ENCODE measurements around the gene LAMTOR3. TPM values are rescaled to one million over a fixed set of nuclear protein-coding genes. Genes with fewer than 3 reads are reported as not detected.

Gene LAMTOR3
- total and polyA plus RNA-seq, 2 donors (not counting 3 experiments of a cell fraction or from before 2014, with no cell fraction given) = 25.3 to 31.0 TPM

DNA sequence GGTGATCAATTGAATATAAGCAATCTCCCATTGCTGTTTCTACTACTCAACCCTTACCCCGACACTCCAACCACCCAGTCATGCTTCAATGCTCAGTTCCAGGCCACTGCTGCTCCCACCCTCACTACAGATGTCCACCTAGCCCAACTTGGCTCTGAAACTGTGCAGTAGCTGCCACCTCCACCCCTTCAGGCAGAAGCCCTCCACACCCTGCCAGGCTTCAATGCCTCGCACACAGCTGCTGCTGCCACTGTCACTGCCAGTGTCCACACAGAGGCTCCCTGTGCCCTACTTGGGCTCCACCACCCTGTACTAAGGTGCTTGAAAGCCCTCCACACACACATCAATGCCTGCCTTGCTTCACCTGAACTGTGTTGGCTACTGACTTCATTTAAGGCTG lies 34.6 kb downstream of the LAMTOR3 start:
- Histone ChIP-seq H3K79me2 (ENCODE audit: control insufficient read depth, insufficient read depth, low read length) (no peaks in the 10 kb centered on the region), H3K4me2 (ENCODE audit: insufficient read depth, low read length) (no peak overlapping the region), H2AFZ (ENCODE audit: low read depth, low read length) (no peak overlapping the region), H4K20me1 (replicated peaks; ENCODE audit: control insufficient read depth, extremely low read depth, insufficient read depth, low read length) (no peaks in the 10 kb centered on the region), H3K4me1 (ENCODE audit: control insufficient read depth, extremely low read depth, insufficient read depth, low read length) (no peaks in the 10 kb centered on the region), H3K9me1 (replicated peaks; ENCODE audit: control insufficient read depth, extremely low read depth, insufficient read depth, low read length) (no peaks in the 10 kb centered on the region), H3K9ac (replicated peaks; ENCODE audit: extremely low read depth, insufficient read depth, low read length) (no peak overlapping the region), H3K36me3 (ENCODE audit: control insufficient read depth in 2 of 2, extremely low read depth in 1 of 2, insufficient read depth in 2 of 2, low read length in 2 of 2) (no peaks in the 10 kb centered on the region), H3K9me3 (replicated peaks; ENCODE audit: control insufficient read depth, insufficient read depth, low read length) (no peaks in the 10 kb centered on the region), H3K27ac (ENCODE audit: insufficient read depth, low read depth, low read length) (no peak overlapping the region), H3K27me3 (ENCODE audit: control insufficient read depth in 2 of 2, insufficient read depth in 2 of 2, low read length in 2 of 2) (peaks cover 1 to 2% of the 10 kb centered on the region in 2 experiments), H3K4me3 (replicated peaks in 1 of 3; ENCODE audit: insufficient read depth in 1 of 3, low read depth in 1 of 3, low read length in 3 of 3) (no peak overlapping the region)
- dilution Hi-C loops (cut with MboI; ENCODE audit: extremely low pct_ligation_motif_present, low sequenced_read_pairs) (no loop called here), intact Hi-C loops (cut with micrococcal nuclease) (no loop called here)
- ChIA-PET POLR2A (no interaction called here), CTCF (no interaction called here)
- no peak for DNase-seq (ENCODE audit: low read depth, low spot score)
- no peak for TF ChIP-seq FOS (IDR thresholded peaks at IDR 0.05; ENCODE audit: borderline replicate concordance, insufficient read depth, low read length)
- TF ChIP-seq POLR2A (IDR thresholded peaks at IDR 0.05; ENCODE audit: low read depth, low read length) = no peak
- TF ChIP-seq, protein P1, sequence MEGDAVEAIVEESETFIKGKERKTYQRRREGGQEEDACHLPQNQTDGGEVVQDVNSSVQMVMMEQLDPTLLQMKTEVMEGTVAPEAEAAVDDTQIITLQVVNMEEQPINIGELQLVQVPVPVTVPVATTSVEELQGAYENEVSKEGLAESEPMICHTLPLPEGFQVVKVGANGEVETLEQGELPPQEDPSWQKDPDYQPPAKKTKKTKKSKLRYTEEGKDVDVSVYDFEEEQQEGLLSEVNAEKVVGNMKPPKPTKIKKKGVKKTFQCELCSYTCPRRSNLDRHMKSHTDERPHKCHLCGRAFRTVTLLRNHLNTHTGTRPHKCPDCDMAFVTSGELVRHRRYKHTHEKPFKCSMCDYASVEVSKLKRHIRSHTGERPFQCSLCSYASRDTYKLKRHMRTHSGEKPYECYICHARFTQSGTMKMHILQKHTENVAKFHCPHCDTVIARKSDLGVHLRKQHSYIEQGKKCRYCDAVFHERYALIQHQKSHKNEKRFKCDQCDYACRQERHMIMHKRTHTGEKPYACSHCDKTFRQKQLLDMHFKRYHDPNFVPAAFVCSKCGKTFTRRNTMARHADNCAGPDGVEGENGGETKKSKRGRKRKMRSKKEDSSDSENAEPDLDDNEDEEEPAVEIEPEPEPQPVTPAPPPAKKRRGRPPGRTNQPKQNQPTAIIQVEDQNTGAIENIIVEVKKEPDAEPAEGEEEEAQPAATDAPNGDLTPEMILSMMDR (IDR thresholded peaks at IDR 0.05; ENCODE audit: extremely low read depth in 1 of 2, insufficient read depth in 1 of 2, low read depth in 1 of 2, low read length in 2 of 2) = no peak
- no peak for TF ChIP-seq MYC (IDR thresholded peaks at IDR 0.05; ENCODE audit: low read depth, low read length)
- no peak for TF ChIP-seq EZH2 (IDR thresholded peaks at IDR 0.05; ENCODE audit: borderline replicate concordance, low read depth, low read length, severe bottlenecking)
- no TSS peak for BruUV-seq (replicated peaks)
- no peak for FAIRE-seq

DNA sequence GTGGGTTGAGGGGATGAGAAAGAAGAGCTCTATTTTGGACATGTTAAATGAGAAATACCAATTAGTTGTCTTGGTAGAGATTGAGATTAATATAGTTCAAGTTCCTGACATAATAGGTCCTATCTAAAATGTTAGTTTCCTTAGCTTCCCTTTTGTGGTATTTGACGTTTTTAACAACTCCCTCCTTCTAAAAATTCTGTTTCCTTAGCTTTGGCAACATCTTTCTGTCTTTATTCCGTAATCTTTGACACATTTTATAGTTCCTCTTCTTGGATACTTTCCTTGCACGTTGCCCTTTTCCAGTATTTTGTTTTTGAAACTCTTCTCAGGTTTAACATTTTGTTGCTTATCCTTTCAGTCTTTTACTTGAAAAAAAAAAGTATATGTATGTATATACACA lies 36.9 kb downstream of the LAMTOR3 start:
- no peak for TF ChIP-seq FOS (IDR thresholded peaks at IDR 0.05; ENCODE audit: borderline replicate concordance, insufficient read depth, low read length)
- no peak for TF ChIP-seq POLR2AphosphoS5 (IDR thresholded peaks at IDR 0.05; ENCODE audit: insufficient read depth, low read depth, low read length)
- TF ChIP-seq MYC (IDR thresholded peaks at IDR 0.05; ENCODE audit: low read depth, low read length) = no peak
- TF ChIP-seq GATA2 (IDR thresholded peaks at IDR 0.05; ENCODE audit: insufficient read depth, insufficient read length, low read depth, low read length) = no peak
- TF ChIP-seq EZH2 (IDR thresholded peaks at IDR 0.05; ENCODE audit: borderline replicate concordance, low read depth, low read length, severe bottlenecking) = no peak
- Histone ChIP-seq H3K4me1 (ENCODE audit: control insufficient read depth, extremely low read depth, insufficient read depth, low read length) (no peaks in the 10 kb centered on the region), H3K9me1 (replicated peaks; ENCODE audit: control insufficient read depth, extremely low read depth, insufficient read depth, low read length) (no peaks in the 10 kb centered on the region), H3K9me3 (replicated peaks; ENCODE audit: control insufficient read depth, insufficient read depth, low read length) (no peaks in the 10 kb centered on the region), H3K27me3 (ENCODE audit: control insufficient read depth in 2 of 2, insufficient read depth in 2 of 2, low read length in 2 of 2) (peaks cover 1 to 4% of the 10 kb centered on the region in 2 experiments), H3K36me3 (ENCODE audit: control insufficient read depth in 2 of 2, extremely low read depth in 1 of 2, insufficient read depth in 2 of 2, low read length in 2 of 2) (no peaks in the 10 kb centered on the region), H3K9ac (replicated peaks; ENCODE audit: extremely low read depth, insufficient read depth, low read length) (no peak overlapping the region), H4K20me1 (replicated peaks; ENCODE audit: control insufficient read depth, extremely low read depth, insufficient read depth, low read length) (no peaks in the 10 kb centered on the region), H3K4me2 (ENCODE audit: insufficient read depth, low read length) (no peak overlapping the region), H3K27ac (ENCODE audit: insufficient read depth, low read depth, low read length) (no peak overlapping the region), H2AFZ (ENCODE audit: low read depth, low read length) (no peak overlapping the region), H3K79me2 (ENCODE audit: control insufficient read depth, insufficient read depth, low read length) (no peaks in the 10 kb centered on the region), H3K4me3 (replicated peaks in 1 of 3; ENCODE audit: insufficient read depth in 1 of 3, low read depth in 1 of 3, low read length in 3 of 3) (no peak overlapping the region)
- dilution Hi-C loops (cut with MboI; ENCODE audit: extremely low pct_ligation_motif_present, low sequenced_read_pairs) = no loop called here
- no TSS peak for BruUV-seq (replicated peaks)
- CTCF ChIA-PET = no interaction called here
- intact Hi-C loops (cut with micrococcal nuclease) = no loop called here
- FAIRE-seq (no peak), DNase-seq (ENCODE audit: low read depth, low spot score) (no peak)
- POLR2A ChIA-PET = no interaction called here
